AG09319 (cell line): ENCODE measurements around the gene EPS15.

Experiments used
- DNase-seq: peaks from one replicate; pipeline ENCODE4 v3.0.0-alpha.2; 2010; ENCODE audit warnings: low read depth; ENCODE audit errors: extremely low read depth
- TF ChIP-seq, protein P1 (sequence below): IDR thresholded peaks from 2 replicates; pipeline ENCODE4 v1.5.1; 2011; ENCODE audit warnings: low read depth, mild to moderate bottlenecking, inconsistent platforms, low read length, moderate library complexity

The EPS15 gene

DNA sequence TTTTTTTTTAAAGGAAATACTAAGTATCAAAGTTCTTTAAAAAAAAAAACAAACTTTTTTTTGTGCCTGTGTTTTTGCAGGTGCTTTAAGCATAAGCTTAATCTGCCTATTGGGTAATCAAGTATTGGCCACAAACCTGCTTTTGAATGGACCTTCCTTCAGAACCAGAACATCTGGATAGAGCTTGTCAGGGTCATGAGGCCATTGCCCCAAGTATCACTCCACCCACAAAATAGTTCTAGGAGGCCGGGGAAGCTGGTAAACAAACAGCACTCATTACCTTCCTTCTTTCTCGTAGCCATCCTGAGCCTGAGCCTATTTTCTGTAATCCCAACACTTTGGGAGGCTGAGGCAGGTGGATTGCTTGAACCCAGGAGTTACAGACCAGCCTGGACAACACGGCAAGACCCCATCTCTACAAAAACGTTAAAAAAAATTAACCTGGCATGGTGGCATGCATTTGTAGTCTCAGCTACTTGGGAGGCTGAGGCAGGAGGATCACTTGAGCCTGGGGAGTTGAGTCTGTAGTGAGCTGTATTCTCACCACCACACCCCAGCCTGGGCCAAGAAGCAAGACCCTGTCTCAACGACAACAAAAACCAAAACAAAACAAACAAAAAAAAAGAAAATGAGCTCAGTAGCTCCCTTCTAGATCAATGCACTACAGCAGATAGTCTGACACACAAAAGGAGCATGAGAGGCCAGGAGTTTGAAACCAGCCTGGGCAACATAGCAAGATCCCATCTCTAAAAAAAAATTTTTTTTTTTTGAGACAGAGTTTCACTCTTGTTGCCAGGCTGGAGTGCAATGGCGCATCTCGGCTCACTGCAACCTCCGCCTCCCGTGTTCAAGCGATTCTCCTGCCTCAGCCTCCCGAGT lies 34.1 kb upstream of the EPS15 start:
- DNase-seq = no peak
- TF ChIP-seq, protein P1, sequence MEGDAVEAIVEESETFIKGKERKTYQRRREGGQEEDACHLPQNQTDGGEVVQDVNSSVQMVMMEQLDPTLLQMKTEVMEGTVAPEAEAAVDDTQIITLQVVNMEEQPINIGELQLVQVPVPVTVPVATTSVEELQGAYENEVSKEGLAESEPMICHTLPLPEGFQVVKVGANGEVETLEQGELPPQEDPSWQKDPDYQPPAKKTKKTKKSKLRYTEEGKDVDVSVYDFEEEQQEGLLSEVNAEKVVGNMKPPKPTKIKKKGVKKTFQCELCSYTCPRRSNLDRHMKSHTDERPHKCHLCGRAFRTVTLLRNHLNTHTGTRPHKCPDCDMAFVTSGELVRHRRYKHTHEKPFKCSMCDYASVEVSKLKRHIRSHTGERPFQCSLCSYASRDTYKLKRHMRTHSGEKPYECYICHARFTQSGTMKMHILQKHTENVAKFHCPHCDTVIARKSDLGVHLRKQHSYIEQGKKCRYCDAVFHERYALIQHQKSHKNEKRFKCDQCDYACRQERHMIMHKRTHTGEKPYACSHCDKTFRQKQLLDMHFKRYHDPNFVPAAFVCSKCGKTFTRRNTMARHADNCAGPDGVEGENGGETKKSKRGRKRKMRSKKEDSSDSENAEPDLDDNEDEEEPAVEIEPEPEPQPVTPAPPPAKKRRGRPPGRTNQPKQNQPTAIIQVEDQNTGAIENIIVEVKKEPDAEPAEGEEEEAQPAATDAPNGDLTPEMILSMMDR = no peak

GRCh38 chr1:51551848-51552296 lies 32.8 kb upstream of the EPS15 start:
- DNase-seq = no peak
- TF ChIP-seq, protein P1 = no peak

DNA sequence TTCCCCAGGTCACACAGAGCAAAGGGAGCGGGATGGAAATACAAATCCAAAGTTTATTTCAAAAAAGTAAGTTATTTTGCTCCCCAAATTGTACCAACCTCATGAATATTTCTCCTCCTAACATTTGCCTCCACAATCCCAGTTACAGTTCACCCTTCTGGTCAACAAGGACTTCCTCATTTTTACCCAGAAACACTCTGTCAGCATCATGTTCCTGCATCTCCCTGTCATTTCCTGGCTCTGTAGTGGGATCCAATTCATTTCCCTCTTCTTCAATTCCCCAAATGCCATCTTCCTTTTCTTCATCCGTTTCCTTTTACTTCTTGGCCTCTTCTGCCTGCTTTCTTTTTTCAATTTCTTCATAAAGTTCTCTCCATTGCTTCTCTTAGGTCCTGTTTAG lies 32.0 kb upstream of the EPS15 start:
- DNase-seq = no peak
- TF ChIP-seq, protein P1 = no peak

DNA sequence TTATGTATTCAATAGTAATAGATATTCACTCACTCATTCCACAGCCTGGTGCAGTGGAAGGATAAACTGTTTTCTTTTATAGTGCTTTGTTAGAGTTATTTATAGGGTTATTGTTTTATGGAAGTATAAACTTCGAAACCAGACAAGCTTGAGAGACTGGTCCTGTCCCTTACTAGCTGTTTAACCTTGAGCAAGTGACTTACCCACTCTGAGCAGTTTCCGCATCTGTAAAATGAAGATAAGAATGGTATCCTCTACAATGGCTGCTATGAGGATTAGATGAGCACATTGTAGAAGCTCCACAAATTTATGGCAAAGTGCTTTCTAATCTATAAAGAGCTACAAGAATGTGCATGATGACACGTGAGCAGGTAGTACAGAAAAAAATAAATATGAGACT lies 30.8 kb upstream of the EPS15 start:
- TF ChIP-seq, protein P1 = no peak
- DNase-seq = no peak

DNA sequence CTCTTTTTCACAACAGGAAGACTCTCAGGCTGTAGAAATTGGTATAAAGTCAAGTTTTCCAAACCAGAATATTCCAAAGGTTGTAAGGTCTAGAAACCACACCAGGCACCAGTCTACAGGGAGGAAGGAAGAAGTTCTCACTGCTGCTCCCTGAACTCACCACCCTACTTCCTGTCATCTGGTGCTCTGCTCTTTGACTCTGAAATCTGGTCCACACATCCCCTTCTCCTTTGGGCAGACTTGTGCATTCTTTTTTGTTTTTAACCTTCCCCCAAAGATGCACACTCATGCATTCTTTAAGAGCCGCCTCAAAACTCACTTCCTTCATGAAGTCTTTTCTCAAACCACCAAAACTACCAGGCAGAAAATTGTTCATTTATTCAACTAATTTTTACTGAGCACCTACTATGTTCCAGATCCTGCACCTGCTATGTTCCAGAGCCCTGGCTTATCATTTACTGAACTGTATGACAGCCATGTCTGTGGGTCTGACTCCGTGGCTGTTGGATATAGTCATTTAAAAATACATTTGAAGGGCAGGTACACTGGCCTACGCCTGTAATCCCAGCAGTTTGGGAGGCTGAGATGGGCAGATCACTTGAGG lies 30.1 kb upstream of the EPS15 start:
- TF ChIP-seq, protein P1 = no peak
- no peak for DNase-seq

GRCh38 chr1:51543858-51544257 lies 24.8 kb upstream of the EPS15 start:
- no peak for DNase-seq
- TF ChIP-seq, protein P1 = no peak
